DMS79 treated with DMSO at 0.1 percent for 48 hours (cell line): Measurements from ENCODE around the gene FOXA2.
"Not testable (repeated sequence)": the region's sequence is repeated elsewhere in the genome, so short reads cannot be mapped to it uniquely, and the experiment has no call there.

Experiments used
- DNase-seq: peaks from one replicate; lab custom pipeline; 2025; lab: John Stamatoyannopoulos, UW

FOXA2 gene

DNA sequence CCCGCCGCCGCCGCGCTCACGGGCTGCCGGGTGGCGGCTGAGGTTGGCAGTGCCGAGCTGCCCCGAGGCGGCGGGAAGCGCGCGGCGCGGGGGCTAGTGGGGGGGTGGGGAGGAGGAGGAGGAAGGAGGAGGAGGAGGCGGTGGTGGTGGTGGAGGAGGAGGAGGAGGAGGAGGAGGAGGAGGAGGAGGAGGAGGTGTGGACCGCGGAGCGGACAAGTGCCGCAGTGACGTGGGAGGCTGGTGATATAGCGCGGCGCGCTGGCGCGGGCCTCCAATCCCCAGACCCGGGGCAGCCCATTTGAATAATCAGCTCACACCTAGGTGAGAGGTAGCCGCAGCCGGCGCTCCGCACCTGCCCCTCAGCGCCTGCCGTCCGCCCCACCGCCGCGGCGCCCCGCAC is at the start of gene FOXA2:
FOXA2 (minus strand) TSS at position 51 of the 400 bp plus-strand sequence. CDS start 294 bp downstream, outside the sequence.
- DNase-seq, result no peak

DNA sequence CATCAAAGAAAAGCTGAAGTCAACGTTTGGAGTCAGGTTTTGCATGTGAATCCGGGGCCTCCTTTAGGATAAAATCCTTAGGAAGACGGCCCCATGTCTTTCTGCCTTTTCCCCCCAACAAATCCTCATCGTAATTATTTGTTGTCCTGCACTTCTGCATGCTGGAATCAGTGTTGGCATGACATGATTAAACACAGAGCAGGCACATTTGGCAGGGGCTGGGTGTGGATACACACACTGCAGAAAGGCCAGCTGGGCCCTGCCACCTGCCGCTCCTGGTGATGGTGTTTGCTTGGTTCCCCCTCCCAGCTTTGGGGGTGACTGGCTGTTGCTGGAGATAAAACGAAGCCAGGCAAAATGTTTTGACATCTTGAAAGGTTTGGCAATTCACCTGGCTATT is 46.3 kb upstream of the FOXA2 start:
- DNase-seq, result no peak

DNA sequence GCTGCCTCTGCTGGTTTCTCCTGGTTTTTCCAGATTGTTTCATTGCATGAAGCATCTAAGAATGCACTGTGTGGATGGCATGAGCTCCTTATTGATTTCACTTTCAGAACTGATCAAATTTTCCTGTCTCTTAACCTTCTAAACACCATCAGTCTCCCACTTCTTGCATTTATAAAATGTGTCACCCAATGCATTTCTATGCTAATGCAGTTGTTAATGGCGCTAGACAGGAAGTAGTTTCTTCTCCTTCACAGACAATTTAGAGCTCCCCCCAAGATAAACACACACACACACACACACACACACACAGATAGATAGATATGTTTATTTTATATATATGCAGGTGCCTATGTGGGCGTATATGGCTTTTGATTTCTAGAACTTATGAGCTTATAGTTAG is 45.6 kb upstream of the FOXA2 start:
- no peak for DNase-seq

DNA sequence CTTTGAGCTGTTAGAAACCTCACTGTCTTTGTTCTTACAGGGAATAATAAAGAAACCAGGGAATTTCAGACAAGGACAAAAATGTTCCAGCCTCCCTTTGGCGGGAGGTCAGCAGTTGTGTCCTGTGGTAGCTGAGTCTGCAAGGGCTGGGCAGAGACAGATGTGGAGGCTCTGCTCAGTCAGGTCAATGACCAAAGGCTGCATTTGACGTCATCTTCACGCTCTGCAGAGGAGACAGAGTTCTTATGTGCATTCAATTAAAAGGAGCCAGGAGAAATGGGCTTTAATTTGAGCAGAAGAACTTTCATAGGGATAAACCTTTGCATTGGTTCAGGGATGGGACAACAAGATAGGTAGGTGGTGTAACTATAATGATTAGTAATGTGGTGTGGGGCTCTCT is 45.1 kb upstream of the FOXA2 start:
- DNase-seq, result no peak

DNA sequence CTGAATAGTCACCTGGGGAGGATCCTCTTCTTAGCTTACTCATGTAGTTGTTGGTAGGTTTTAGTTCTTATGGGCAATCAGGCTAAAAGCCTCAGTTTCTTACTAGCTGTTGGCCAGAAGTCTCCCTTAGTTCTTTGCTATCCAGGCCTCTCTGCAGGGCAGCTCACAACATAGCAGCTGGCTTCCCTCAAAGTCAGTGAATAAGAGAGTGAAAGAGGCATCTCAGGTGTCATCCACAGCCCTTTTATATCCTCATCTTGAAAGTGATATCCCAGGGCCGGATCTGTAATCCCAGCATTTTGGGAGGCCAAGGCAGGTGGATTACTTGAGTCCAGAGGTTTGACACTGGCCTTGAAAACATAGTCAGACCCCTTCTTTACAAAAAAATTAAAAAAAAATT is 42.1 kb upstream of the FOXA2 start:
- DNase-seq, result no peak

DNA sequence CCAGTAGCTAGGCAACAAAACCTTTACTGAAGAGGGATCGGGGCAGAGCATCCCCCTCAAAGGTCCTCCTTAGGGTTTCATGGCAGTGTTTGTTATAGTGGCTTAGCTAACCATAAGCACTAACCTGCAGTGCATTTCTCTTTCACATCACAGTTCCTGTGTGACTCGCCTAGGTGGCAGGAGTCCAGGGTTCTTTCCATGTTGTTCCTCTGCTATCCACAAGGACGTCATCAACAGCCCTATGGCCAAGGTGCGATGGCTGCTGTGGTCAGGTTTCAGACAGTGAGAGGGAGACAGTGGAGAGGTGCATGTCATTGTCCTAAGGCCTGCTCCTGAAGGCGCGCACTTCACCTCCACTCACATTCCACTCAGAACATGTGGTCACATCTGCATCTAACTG is 38.8 kb upstream of the FOXA2 start:
- no peak for DNase-seq

DNA sequence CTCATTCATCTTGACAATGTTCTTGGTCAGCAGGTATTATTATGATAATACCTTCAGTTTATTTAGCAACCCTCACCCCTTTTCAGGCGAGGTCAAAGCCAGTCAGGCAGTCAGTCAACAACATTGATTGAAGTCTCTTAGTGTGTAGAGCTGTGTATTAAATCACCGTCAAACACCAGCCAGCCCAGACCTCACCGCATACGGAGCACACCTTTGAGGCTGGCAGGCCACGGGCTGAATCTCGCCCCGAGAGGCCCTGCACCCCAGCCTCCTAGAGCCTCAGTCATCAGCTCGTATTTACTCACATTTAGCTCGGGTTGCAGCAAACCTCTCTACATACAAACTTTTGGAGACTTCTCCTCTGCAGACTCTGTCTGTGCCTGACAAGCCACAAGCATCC is 36.0 kb upstream of the FOXA2 start:
- no peak for DNase-seq

DNA sequence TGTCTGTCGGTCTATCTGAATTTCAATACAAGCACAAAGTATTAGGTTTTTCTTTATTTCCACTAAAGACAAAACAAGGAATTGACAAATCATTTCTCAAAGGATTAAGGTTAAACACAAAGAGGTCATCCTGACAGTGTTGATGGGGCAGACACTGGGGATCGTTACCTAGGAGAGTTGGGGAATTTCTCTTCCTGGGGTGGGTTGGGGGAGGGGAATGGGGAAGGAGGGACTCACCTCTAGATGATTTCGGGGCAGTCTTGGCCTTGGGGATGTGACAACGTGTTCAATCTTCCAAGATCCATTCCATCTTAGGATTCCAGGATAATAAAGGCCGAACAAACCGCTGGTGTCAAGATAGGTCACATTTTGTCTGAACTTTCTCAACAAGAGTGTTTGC is 35.4 kb upstream of the FOXA2 start:
- DNase-seq, result no peak

DNA sequence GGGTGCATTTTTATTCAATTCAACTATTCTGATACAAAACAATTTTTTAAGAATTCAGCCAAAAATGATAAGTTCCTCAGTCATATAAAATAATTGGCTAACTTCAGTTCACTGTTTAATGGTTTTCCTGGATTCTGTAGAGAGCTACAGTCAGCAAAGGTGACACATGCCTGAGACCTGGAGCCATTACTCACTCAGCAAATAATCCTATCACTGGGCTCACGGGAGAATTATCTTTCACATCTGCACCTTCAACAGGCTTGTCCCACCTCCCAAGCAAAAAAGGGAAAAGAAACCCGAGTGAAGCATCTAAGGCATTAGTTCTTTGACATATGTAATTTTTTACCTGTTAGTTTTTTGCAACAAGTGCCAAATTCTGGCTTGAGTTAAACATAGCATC is 34.9 kb upstream of the FOXA2 start:
- no peak for DNase-seq

DNA sequence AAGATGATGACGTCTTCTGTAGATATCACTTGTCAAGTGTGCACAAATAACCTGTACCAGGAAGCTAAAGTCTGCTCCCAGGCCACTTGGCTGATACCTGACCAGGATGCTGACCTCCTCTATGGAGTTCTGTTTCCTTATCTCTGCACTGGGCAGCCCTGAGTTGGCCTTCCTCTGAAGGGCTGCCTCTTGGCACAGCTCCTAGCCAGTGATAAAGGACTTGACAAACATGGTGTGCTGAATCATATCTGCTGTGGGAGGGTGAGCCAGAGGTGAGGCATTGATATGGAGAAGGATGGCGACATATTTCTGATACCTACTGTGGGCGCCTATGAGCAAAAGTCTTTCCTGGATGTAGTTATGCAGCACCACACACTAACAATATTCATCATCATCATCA is 32.8 kb upstream of the FOXA2 start:
- DNase-seq, result no peak

DNA sequence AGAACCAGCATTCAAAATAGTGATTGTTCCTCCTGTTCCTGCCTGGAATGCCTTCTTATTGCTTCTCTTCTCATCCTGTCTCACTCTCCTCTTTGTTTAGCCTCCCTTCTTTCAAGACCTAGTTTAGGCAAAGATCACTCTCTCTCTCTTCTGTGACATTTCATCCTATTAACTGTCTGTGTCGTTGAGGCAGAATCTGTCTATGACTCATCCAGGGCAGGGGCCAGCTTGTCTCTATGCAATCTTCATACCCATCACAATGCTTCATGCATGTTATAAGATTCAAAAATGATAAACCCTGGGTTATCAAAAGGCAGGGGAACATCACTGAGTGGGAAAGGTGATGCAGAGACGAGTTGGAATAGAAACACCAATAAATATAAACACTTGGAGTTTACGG is 32.2 kb upstream of the FOXA2 start:
- no peak for DNase-seq

DNA sequence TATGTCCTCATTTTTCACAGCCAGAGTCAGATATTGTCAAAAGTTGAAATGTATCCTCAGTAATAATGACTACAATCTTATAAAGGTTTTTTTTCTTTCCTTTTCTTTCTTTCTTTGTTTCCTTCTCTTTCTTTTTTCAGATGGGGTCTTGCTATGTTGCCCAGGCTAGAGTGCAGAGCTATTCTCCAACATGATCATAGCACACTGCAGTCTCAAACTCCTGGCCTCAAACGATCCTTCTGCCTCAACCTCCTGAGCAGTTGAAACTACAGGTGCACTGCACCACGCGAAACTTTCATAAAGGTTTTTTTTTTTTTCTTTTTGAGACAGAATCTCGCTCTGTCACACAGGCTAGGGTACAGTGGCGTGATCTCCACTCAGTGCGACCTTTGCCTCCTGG is 31.1 kb upstream of the FOXA2 start:
- DNase-seq, result no peak

DNA sequence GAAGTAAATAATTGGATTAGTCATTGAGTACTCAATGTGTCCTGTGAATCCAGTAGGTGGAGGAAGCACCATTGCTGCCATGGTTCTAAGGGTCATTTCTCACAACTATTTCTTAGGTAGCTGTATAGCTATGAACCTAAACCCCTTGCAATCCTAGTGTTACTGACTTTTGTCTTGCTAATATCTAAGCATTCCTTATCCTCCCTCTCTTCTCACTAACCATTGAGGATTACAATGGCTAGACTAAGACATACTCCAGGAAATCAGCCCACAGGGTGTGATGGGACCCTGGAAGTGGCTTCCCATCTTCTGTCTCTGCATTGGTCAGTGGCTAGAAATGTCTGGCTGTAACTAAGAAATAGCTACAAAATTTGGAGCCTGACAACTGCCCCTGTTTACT is 27.3 kb upstream of the FOXA2 start:
- no peak for DNase-seq

DNA sequence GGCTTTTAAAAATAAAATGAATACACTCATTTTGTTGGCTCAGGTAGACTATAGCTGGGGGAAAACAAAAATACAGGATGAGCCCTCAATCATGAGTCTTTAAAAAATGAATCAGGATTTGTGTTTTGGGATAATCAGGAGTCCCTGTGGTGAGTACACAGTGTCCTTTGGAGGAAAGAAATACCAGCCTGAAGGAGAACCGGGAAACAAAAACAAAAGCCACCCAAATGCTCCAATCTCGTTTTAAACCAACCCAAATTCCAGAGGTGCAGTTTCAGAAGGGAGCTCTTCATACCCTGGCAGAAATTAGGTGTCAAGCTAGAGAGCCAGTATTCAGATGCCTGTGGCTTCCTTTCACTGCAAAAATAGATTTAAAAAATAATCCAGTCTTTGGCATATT is 23.3 kb upstream of the FOXA2 start:
- no peak for DNase-seq

DNA sequence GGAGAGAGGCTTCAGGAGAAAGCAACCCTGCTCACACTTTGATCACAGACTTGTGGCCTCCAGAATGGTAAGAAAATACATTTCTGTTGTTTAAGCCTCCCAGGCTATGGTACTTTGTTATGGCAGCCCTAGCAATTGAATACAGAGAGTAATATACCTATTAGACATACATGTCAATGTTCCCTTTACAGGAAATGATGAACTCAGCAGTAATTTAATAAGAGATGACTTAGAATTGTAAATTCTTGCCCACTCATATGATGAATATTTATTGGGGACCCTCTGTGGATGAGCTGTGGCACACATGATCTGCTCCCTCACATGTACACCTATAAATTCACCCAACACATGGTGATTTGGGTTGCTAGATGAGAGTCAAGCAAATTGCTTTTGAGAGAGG is 20.4 kb upstream of the FOXA2 start:
- DNase-seq, result no peak

DNA sequence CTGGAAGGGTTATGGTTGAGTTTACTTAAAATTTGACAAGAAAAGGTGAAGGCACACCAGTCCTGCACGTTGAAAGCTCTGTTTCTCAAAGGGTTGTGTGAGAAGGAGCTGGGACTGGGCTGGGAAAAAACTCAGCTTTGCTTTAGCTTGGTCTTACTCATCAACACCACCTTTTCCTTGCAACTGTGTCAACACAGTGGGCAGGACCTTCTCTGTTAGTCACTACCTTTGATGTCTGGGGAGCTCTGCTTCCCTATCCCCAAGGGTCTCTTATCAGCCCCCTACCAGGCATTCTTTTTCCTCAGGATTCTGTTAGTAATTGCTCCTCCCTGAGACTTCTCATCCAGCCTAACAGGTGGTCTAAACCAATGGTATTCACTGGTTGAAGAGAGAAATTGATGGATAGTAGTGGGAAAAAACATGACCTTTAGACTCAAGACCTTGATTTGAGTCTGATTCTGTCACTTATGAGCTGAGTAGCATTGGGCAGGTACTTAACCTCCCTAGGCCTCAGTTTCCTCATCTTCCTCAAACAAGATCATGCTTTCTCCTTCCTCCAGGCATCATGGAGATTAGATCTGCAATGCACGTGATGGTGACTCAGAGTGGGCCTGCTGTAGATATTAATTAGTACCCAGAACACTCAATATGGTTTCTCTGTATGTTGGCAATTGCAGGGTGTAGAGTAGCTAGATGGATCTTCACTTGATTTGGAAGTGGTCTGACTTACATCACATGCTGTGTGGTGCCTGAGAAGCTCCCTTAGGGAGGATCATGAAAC is 17.2 kb upstream of the FOXA2 start:
- DNase-seq, result no peak

DNA sequence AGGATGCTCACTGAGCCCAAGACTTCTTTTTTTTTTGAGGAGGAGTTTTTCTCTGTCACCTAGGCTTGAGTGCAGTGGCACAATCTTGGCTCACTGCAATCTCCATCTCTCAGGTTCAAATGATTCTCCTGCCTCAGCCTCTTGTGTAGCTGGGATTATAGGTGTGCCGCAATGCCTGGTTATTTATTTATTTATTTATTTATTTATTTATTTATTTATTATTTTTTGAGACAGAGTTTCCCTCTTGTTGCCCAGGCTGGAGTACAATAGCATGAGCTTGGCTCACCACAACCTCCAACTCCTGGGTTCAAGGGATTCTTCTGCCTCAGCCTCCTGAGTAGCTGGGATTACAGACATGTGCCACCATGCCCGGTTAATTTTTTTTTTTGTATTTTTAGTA is 14.9 kb upstream of the FOXA2 start:
- DNase-seq, result not testable (repeated sequence)

DNA sequence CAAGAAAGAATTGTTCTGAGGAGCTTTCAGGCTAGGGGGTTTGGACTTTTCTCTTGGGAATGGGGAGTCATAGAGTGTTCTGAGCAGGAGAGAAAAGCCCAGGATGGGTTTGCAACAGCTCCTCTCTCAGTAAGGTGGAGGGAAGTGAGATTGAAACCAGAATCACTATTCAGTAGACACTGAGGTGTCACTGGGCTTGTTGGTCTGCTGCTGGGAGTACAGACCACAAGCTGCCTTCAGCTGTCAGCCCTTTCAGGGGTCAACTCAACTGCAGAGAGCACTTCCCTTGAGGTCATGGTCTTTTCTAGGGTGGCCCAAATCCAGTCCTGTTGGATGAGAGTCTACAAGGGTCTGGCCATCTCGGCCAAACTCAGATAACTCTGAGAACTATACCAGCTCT is 12.9 kb upstream of the FOXA2 start:
- no peak for DNase-seq

DNA sequence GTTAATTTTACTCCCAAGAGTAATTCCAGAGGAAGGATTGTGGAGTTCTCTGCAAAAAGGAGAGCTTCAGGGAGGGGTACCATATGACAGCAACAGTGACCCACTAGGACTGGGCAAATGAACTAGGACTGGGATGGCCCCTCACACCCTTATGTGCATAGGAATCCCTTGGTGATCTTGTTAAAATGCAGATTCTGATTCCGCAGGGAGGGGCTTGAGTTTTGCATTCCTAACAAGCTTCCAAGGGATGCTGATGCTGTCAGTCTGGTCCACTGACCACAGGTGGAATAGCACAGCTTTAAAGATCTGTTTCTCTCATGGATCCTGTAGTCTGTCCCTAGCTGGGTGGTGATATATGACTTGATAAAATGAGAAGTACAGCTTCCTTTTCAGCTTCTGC is 6.3 kb upstream of the FOXA2 start:
- no peak for DNase-seq

DNA sequence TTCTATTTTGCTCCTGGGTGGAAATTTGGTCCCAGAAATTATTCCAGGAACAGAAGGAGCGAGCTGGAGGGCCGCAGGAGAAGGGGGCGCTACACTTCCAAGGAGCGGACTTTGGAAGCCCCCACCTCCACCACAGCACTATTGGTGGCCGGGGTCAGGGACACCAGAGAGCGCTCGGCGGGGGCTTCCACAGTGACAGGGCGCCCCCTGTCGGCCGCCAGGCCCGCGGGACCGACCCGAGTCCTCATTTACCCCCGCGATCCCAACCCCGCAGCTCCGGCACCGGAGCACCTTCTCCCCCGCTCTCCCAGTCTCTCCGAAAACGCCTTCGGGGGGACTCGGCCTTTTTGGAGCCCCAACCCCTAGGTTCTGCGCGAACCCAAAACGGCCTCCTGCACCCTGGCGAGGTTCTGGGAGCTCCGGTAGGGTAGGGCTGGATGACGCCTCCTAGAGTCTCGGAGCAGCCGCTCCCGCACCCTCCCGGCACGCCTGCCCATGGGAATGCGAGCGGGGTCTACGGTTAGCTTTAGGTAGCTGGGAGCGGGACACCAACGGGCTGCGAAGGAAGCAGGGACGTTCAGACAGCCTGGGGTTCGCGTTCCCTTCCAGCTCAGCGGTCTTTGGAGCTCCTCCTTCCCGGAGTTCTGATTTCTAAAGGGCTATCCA is 2.4 kb upstream of the FOXA2 start:
- no peak for DNase-seq

DNA sequence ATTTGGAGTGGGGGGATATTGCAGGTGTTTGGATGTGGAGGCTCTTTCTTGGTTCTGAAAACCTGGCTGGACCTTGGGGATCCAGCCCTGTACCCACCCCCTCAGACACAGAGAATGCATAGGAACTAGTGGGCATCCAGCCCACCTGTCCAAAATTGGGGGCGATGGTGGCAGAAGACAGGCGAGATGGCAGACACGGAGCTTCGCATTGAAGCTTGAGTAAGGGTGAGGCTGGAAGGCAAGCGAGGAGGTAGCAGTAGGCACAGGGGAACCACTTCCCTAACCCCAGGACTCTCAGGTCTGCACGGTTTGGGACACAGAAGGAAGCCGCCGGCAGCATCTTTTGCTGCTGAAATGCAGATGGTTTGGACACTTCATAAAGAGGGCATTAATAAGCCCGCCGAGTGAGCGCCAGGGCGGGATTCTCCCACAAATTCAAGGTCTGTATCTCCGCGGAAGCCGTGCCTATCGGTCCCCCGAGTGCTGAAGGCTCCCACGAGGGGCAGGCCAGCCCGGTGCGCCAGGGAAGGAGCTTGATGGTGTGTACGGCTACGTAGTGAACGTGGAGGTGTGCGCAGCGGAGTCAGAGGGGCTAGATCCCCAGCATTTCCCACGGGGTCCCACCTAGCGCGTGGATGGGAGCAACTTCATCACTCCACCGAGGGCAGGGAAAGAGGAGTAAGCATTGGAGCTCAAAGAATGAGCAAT is 1.6 kb upstream of the FOXA2 start:
- no peak for DNase-seq

DNA sequence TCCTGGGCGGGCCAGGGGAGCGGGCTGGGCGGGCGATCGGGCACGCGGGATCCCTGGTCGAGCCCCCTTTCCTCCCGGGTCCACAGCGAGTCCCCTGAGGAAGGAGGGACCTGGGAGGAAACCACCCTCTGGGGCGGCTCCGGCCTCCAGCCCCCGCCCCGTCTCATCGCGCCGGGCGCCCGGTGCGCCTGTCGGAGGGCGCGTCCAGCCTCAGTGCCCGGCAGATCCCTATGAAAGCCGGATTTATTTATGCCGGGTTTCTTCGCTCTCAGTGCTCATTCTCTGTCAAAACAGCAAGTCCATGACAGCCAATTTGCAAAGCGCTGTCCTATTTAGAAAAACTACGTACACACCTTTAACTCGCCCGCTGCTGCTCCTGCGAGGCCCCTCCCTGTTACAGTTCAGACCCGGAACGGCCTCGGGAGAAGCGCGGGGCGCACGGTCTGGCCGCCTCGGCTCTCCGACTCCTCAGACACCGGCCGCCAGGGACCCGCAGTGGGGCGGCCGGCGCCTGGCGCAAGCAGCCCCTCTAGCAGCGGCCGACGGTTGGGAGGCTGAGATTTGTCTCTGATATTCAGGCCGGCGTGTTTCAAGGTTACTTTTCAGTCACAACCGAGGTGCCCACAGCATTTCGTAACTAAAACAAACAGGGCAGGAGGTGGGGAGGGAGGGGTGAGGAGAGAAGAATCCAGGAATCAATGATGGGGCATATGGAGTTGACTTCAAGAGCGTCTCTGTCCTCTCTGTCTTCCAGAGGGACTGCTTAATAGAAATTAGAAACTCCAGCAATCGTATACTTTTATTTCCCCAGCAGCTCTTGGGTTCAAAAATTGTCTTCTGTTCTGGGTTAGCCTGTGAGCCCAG is 782 bp upstream of the FOXA2 start:
- DNase-seq, result no peak
